ENCODE data around the gene FYTTD1. TPM values are rescaled to one million over a fixed set of nuclear protein-coding genes. Genes with fewer than 3 reads are reported as not detected.

The FYTTD1 gene
- total RNA-seq, 2 experiments from 2014 or later: 75.8 to 78.2 TPM

- peaks cover 34% of the 10 kb centered on the region for H3K4me1 ChIP-seq (ENCODE audit: insufficient read depth, low read length)
- no peak overlapping the region for H3K27ac ChIP-seq (ENCODE audit: low read depth in 1 of 2, low read length in 2 of 2)
- no peaks in the 10 kb centered on the region for H3K36me3 ChIP-seq (ENCODE audit: insufficient read depth, low read length)
- no peak for ATAC-seq (ENCODE audit: poor library complexity)
- no peaks in the 10 kb centered on the region for H3K27me3 ChIP-seq (ENCODE audit: control insufficient read depth in 1 of 2, insufficient read depth in 2 of 2, low read length in 2 of 2)
- no peaks in the 10 kb centered on the region for H3K9me3 ChIP-seq (ENCODE audit: control insufficient read depth in 1 of 2, insufficient read depth in 1 of 2, low read length in 2 of 2)
- no peak overlapping the region for H3K27ac Mint-ChIP-seq
- peaks cover 83% of the 10 kb centered on the region for H3K4me1 Mint-ChIP-seq (ENCODE audit: low read depth)
- peaks cover 4% of the 10 kb centered on the region for H3K36me3 Mint-ChIP-seq (ENCODE audit: low read depth)
- no peak overlapping the region for H3K4me3 Mint-ChIP-seq
- POLR2A ChIA-PET: no interaction called here
- CTCF ChIA-PET: no interaction called here
- no peak overlapping the region for H3K4me3 ChIP-seq (ENCODE audit: low read length)
- no peaks in the 10 kb centered on the region for H3K27me3 Mint-ChIP-seq
- intact Hi-C loops (cut with DNase I, micrococcal nuclease): no loop called here
- H3K9me3 Mint-ChIP-seq: no peaks in the 10 kb centered on the region
- no peak for DNase-seq
- TF ChIP-seq CTCF (IDR thresholded peaks at IDR 0.05): no peak
Observed at GRCh38 chr3:197798863-197799262, 49.2 kb downstream of the FYTTD1 start.

GRCh38 chr3:197800379-197800778, 50.7 kb downstream of the FYTTD1 start:
- CTCF ChIA-PET: interaction anchor here (0.6 kb wide), 1 partner anchor 101 kb away, joined by 3 read pairs; no protein-coding TSS in a partner anchor

GRCh38 chr3:197801891-197802778, 52.5 kb downstream of the FYTTD1 start:
- DNase-seq: peak in 5 of 14 experiments; percentile 19 to 66 (median 52)
- ChIA-PET POLR2A (interaction anchor here (1.5 to 1.6 kb wide), 2 partner anchors 11 to 13 kb away, joined by 5 to 8 read pairs; partner anchors contain the start of gene LRCH3), CTCF (interaction anchor here (0.6 to 1.1 kb wide), 3 partner anchors 23 to 91 kb away, joined by 3 read pairs; no protein-coding TSS in a partner anchor)
- Mint-ChIP-seq H3K27ac (peak overlapping the region; percentile 65), H3K36me3 (ENCODE audit: low read depth) (peaks cover 4% of the 10 kb centered on the region), H3K4me3 (no peak overlapping the region), H3K4me1 (ENCODE audit: low read depth) (peaks cover 59% of the 10 kb centered on the region), H3K27me3 (no peaks in the 10 kb centered on the region), H3K9me3 (no peaks in the 10 kb centered on the region)
- peak; percentile 68 for ATAC-seq (ENCODE audit: poor library complexity)
- Histone ChIP-seq H3K9me3 (ENCODE audit: control insufficient read depth in 1 of 2, insufficient read depth in 1 of 2, low read length in 2 of 2) (no peaks in the 10 kb centered on the region), H3K4me1 (ENCODE audit: insufficient read depth, low read length) (peaks cover 22% of the 10 kb centered on the region), H3K4me3 (ENCODE audit: low read length) (no peak overlapping the region), H3K36me3 (ENCODE audit: insufficient read depth, low read length) (no peaks in the 10 kb centered on the region), H3K27me3 (ENCODE audit: control insufficient read depth in 1 of 2, insufficient read depth in 2 of 2, low read length in 2 of 2) (no peaks in the 10 kb centered on the region), H3K27ac (ENCODE audit: low read depth in 1 of 2, low read length in 2 of 2) (peak overlapping the region in 1 of 2 donors; percentile 23)
- peak; percentile 49 for TF ChIP-seq CTCF (IDR thresholded peaks at IDR 0.05)
- intact Hi-C loops (cut with DNase I, micrococcal nuclease): loop anchor here (1.0 to 10.0 kb wide), 4 partner anchors 9 to 203 kb away; no protein-coding TSS in a partner anchor

More at GRCh38 chr3:197800379-197800778, 50.7 kb downstream of the FYTTD1 start:
- Mint-ChIP-seq H3K4me1 (ENCODE audit: low read depth) (peaks cover 74% of the 10 kb centered on the region), H3K27me3 (no peaks in the 10 kb centered on the region), H3K4me3 (no peak overlapping the region), H3K27ac (peak overlapping the region; percentile 47), H3K9me3 (no peaks in the 10 kb centered on the region), H3K36me3 (ENCODE audit: low read depth) (peaks cover 4% of the 10 kb centered on the region)
- DNase-seq (no peak), ATAC-seq (ENCODE audit: poor library complexity) (no peak)
- POLR2A ChIA-PET: interaction anchor here (0.6 to 1.6 kb wide), 3 partner anchors 9 to 70 kb away, joined by 3 to 8 read pairs (median 5); partner anchors contain the start of gene LRCH3
- no peak overlapping the region for H3K4me3 ChIP-seq (ENCODE audit: low read length)
- H3K9me3 ChIP-seq (ENCODE audit: control insufficient read depth in 1 of 2, insufficient read depth in 1 of 2, low read length in 2 of 2): no peaks in the 10 kb centered on the region
- H3K36me3 ChIP-seq (ENCODE audit: insufficient read depth, low read length): no peaks in the 10 kb centered on the region
- H3K27me3 ChIP-seq (ENCODE audit: control insufficient read depth in 1 of 2, insufficient read depth in 2 of 2, low read length in 2 of 2): no peaks in the 10 kb centered on the region
- intact Hi-C loops (cut with DNase I, micrococcal nuclease): loop anchor here in 1 of 2 experiments (10.0 kb wide), 1 partner anchor 116 kb away; no protein-coding TSS in a partner anchor
- H3K4me1 ChIP-seq (ENCODE audit: insufficient read depth, low read length): peaks cover 27% of the 10 kb centered on the region
- no peak for TF ChIP-seq CTCF (IDR thresholded peaks at IDR 0.05)
- H3K27ac ChIP-seq (ENCODE audit: low read depth in 1 of 2, low read length in 2 of 2): no peak overlapping the region

All from CD4-positive, alpha-beta T cell (primary cell).